Measurements from ENCODE around the gene PRIMPOL. TPM values are rescaled to one million over a fixed set of nuclear protein-coding genes. Genes with fewer than 3 reads are reported as not detected.

The PRIMPOL gene
- total RNA-seq, 1 donor from 2014 or later: 12.5 TPM

GRCh38 chr4:184636897-184637296 is 12.6 kb upstream of the PRIMPOL start:
- H3K36me3 ChIP-seq: peaks cover 27 to 57% of the 10 kb centered on the region in 2 donors

DNA sequence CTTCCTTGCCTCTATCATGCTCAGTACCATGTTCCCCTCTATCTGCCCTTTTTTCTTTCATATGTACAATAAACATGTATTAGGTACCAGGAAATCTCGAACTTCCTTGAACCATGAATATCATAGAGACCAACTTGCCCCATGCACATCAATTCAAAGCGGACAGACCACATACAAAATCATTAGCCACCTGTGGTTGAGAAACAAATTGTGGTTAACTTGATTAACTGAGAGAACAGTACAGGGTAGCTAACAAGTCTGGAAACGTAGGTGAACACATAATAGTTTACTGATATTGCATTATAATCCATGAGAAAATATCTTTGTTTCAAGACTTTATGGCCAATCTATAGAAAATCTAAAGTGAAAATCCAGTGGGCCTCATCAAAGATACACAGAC is 8.5 kb upstream of the PRIMPOL start:
- Histone ChIP-seq H3K4me1 (peaks cover 0 to 17% of the 10 kb centered on the region in 2 donors), H3K27me3 (no peaks in the 10 kb centered on the region), H3K9me3 (no peaks in the 10 kb centered on the region), H3K27ac (no peak overlapping the region), H3K4me3 (no peak overlapping the region), H3K36me3 (peaks cover 20 to 22% of the 10 kb centered on the region in 2 donors)
- TF ChIP-seq, protein P1, sequence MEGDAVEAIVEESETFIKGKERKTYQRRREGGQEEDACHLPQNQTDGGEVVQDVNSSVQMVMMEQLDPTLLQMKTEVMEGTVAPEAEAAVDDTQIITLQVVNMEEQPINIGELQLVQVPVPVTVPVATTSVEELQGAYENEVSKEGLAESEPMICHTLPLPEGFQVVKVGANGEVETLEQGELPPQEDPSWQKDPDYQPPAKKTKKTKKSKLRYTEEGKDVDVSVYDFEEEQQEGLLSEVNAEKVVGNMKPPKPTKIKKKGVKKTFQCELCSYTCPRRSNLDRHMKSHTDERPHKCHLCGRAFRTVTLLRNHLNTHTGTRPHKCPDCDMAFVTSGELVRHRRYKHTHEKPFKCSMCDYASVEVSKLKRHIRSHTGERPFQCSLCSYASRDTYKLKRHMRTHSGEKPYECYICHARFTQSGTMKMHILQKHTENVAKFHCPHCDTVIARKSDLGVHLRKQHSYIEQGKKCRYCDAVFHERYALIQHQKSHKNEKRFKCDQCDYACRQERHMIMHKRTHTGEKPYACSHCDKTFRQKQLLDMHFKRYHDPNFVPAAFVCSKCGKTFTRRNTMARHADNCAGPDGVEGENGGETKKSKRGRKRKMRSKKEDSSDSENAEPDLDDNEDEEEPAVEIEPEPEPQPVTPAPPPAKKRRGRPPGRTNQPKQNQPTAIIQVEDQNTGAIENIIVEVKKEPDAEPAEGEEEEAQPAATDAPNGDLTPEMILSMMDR (IDR thresholded peaks at IDR 0.05): no peak
- intact Hi-C loops (cut with DNase I): loop anchor here (10.0 kb wide), 2 partner anchors 534 to 1554 kb away; partner anchors contain the start of gene CYP4V2
- DNase-seq (ENCODE audit: low spot score in 2 of 2): no peak

More at GRCh38 chr4:184636897-184637296, 12.6 kb upstream of the PRIMPOL start:
- intact Hi-C loops (cut with DNase I): no loop called here
- Histone ChIP-seq H3K9me3 (no peaks in the 10 kb centered on the region), H3K27ac (no peak overlapping the region), H3K4me3 (no peak overlapping the region), H3K27me3 (no peaks in the 10 kb centered on the region), H3K4me1 (no peaks in the 10 kb centered on the region)
- no peak for DNase-seq (ENCODE audit: low spot score in 2 of 2)
- TF ChIP-seq, protein P1 (IDR thresholded peaks at IDR 0.05): no peak

DNA sequence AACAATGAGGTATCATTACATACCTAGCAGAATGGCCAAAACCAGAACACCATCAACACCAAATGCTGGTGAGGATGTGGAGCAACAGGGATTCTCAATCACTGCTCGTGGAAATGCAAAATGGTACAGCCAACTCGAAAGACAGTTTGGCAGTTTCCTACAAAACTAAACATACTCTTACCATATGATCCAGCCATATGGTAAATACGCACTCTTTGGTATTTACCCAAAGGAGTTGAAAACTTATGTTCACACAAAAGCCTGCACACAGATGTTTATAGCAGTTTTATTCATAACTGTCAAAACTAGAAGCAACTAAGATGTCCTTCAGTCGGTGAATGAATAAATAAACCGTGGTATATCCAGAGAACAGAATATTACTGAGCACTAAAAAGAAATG is 8.1 kb upstream of the PRIMPOL start:
- H3K9me3 ChIP-seq: no peaks in the 10 kb centered on the region
- H3K27me3 ChIP-seq: no peaks in the 10 kb centered on the region
- no peak for DNase-seq (ENCODE audit: low spot score in 2 of 2)
- H3K27ac ChIP-seq: no peak overlapping the region
- H3K4me3 ChIP-seq: no peak overlapping the region
- intact Hi-C loops (cut with DNase I): loop anchor here (10.0 kb wide), 2 partner anchors 533 to 1553 kb away; partner anchors contain the start of gene CYP4V2
- TF ChIP-seq, protein P1 (IDR thresholded peaks at IDR 0.05): no peak
- H3K36me3 ChIP-seq: peaks cover 18 to 22% of the 10 kb centered on the region in 2 donors
- H3K4me1 ChIP-seq: peaks cover 0 to 20% of the 10 kb centered on the region in 2 donors

DNA sequence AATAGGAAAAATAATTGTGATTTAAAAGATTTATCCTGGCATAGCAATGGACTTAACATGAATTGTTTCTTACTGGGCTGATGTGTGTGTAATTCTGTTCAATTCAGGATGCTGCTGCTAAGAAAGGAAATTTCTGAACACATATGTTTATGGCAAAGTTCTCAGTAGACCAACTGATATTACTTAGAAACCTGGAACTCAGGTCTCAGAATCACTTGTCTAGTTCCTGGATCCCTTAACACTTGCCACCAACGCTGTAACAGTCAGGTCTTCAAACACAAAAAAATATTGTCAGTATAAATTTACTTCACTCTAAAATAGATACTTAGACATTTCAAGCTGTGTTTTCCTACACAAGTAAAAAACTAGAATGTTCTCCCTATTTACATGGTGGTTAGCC is 5.8 kb upstream of the PRIMPOL start:
- TF ChIP-seq, protein P1 (IDR thresholded peaks at IDR 0.05): no peak
- intact Hi-C loops (cut with DNase I): loop anchor here (10.0 kb wide), 2 partner anchors 531 to 1551 kb away; partner anchors contain the start of gene CYP4V2
- no peak overlapping the region for H3K4me3 ChIP-seq

DNA sequence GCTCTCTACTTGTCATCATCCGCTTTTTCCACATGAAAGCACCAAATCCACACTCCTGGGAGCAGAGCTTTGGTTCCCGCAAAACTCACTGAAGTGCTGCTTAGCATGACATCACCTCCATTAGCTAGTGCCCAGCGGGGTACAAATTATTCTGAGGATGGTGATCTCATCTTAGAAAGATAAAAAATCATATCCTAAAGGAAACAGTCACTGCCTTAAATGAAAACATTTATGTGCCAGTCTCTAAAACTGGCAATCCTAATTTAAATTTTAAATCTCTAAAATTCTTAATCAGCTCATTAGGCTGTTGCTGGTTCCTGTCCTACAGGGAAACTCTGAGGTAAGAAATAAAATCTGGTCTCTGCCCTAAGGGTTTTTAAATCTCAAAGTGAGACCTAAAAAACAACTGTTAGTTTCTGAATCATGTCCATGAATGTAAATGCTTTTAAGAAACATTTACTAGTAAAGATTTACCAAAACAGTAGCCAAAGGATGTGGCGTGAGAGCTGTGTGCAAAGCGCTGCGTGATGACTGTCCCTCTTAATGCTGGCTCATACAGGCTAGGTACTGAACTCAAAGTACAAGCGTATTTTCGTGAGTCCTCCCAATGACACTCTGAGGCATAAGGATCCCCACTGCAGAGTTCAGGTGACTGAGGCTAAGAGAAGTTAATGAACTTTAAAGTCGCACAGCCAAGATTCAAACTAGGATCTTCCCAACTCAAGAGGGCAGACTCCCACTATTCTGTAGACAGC is 4.8 kb upstream of the PRIMPOL start:
- peaks cover 5 to 39% of the 10 kb centered on the region in 2 donors for H3K4me1 ChIP-seq
- DNase-seq (ENCODE audit: low spot score in 2 of 2): no peak
- intact Hi-C loops (cut with DNase I): loop anchor here (5.0 to 10.0 kb wide), 5 partner anchors 88 to 1550 kb away; partner anchors contain the start of genes CENPU and CYP4V2
- H3K9me3 ChIP-seq: no peaks in the 10 kb centered on the region
- H3K27me3 ChIP-seq: no peaks in the 10 kb centered on the region
- peak overlapping the region in 1 of 2 donors; percentile 14 for H3K4me3 ChIP-seq
- H3K36me3 ChIP-seq: peaks cover 4% of the 10 kb centered on the region in 2 donors
- TF ChIP-seq, protein P1 (IDR thresholded peaks at IDR 0.05): no peak
- H3K27ac ChIP-seq: peak overlapping the region; percentile 21 to 100

More for the DNA sequence above, 5.8 kb upstream of the PRIMPOL start:
- Histone ChIP-seq H3K27me3 (no peaks in the 10 kb centered on the region), H3K4me1 (peaks cover 5 to 39% of the 10 kb centered on the region in 2 donors), H3K27ac (peak overlapping the region; percentile 21 to 32), H3K36me3 (peaks cover 4% of the 10 kb centered on the region in 2 donors), H3K9me3 (no peaks in the 10 kb centered on the region)
- DNase-seq (ENCODE audit: low spot score in 2 of 2): no peak

Data from ascending aorta (tissue), 2 donors.